Sigmoid colon (tissue), 7 donors: ENCODE data around the gene CCDC85B. TPM values are rescaled to one million over a fixed set of nuclear protein-coding genes. Genes with fewer than 3 reads are reported as not detected.

Experiments used
- DNase-seq: peaks from one replicate; pipeline ENCODE4 v3.0.0-alpha.2; 2019
- H3K27ac ChIP-seq, 4 donors: fragments of 200-600 bp; sonication (generic); one replicate each; pipeline ENCODE4 v1.5.1; 2016 to 2019; ENCODE audit warnings: mild to moderate bottlenecking in 1 of 4
- H3K27me3 ChIP-seq, 3 donors: fragments of 200-600 bp; sonication (generic); one replicate each; pipeline ENCODE4 v1.5.1; 2019; ENCODE audit warnings: mild to moderate bottlenecking in 1 of 3
- H3K36me3 ChIP-seq, 4 donors: fragments of 200-600 bp; sonication (generic); one replicate each; pipeline ENCODE4 v1.5.1; 2016 to 2019
- H3K4me1 ChIP-seq, 4 donors: fragments of 200-600 bp; sonication (generic); one replicate each; pipeline ENCODE4 v1.5.1; 2017 to 2019
- H3K4me3 ChIP-seq, 4 donors: fragments of 200-600 bp; sonication (generic); one replicate each; pipeline ENCODE4 v1.5.1; 2017 to 2019; ENCODE audit warnings: mild to moderate bottlenecking in 2 of 4, moderate library complexity in 1 of 4
- H3K9me3 ChIP-seq, 4 donors: fragments of 200-600 bp in 3 of 4; sonication (generic) in 3 of 4; one replicate each; pipeline versions ENCODE4 v1.5.1 to v1.6.1; 2013 to 2019
- EP300 ChIP-seq, 4 donors: sonication (generic); formaldehyde crosslinking; IDR thresholded peaks; one replicate each; pipeline ENCODE4 v1.6.1; 2017; ENCODE audit warnings: antibody characterized with exemption in 4 of 4
- POLR2A ChIP-seq, 2 donors: fragments of 450-650 bp; IDR thresholded peaks; one replicate each; pipeline ENCODE4 v1.6.1; 2016; ENCODE audit warnings: antibody characterized with exemption in 2 of 2, mild to moderate bottlenecking in 2 of 2, moderate library complexity in 2 of 2
- POLR2AphosphoS5 ChIP-seq, 4 donors: sonication (generic); formaldehyde crosslinking; IDR thresholded peaks; one replicate each; pipeline ENCODE4 v1.6.1; 2017; ENCODE audit warnings: antibody characterized with exemption in 4 of 4
- WGBS, 2 donors: extraction: QIAGEN DNeasy Blood & Tissue Kit; methylation state at CpG; one replicate each; pipeline ENCODE4 v1.1.7; 2013; 5-methylcytosine and 5-hydroxymethylcytosine counted together
- intact Hi-C: fragments of 100-400 bp; cut with DNase I; formaldehyde crosslinking; loops from one replicate; pipeline ENCODE4 v1.15.1; 2023
- polyA plus RNA-seq, 3 donors: library from polyadenylated mRNA; stranded (reverse); fragments of 200-250 nt; gene quantifications; one replicate each; pipeline ENCODE4 v1.2.3, GENCODE V29; 2013
- total RNA-seq, 4 donors: library from RNA; depleted of rRNA; stranded (reverse); fragments of >200 nt; gene quantifications; one replicate each; pipeline ENCODE4 v1.1.0, GENCODE V29; 2016
- TF ChIP-seq, protein P1 (sequence below), 4 experiments: fragments of 450-650 bp in 3 of 4; fragments of 200-600 bp in 1 of 4; IDR thresholded peaks; one replicate each; pipeline ENCODE4 v1.5.1; 2016 to 2019; ENCODE audit warnings: antibody characterized with exemption in 4 of 4, mild to moderate bottlenecking in 3 of 4, moderate library complexity in 2 of 4
- donor health status: healthy with polysubstance abuse.
- donor health status: Bipolar disorder and iron deficiency.
- donor health status: healthy.

The CCDC85B gene
- total and polyA plus RNA-seq, 7 donors, result 4.2 to 73.6 (median 57.1) TPM

GRCh38 chr11:65922565-65922964 lies 32.1 kb downstream of the CCDC85B start:
- no peaks in the 10 kb centered on the region for H3K27me3 ChIP-seq
- intact Hi-C loops, result no loop called here

GRCh38 chr11:65925397-65925796 lies 34.9 kb downstream of the CCDC85B start:
- Histone ChIP-seq H3K27ac (no peak overlapping the region), H3K9me3 (no peaks in the 10 kb centered on the region), H3K36me3 (peaks cover 0 to 31% (median 6%) of the 10 kb centered on the region in 4 donors), H3K4me1 (peaks cover 0 to 11% (median 9%) of the 10 kb centered on the region in 4 donors), H3K4me3 (no peak overlapping the region), H3K27me3 (no peaks in the 10 kb centered on the region)
- 80 to 81% methylated on average over 2 of the region's 2 CpGs for WGBS, 2 donors
- no peak for TF ChIP-seq POLR2A (IDR thresholded peaks at IDR 0.05)
- no peak for TF ChIP-seq EP300 (IDR thresholded peaks at IDR 0.05)
- TF ChIP-seq, protein P1, sequence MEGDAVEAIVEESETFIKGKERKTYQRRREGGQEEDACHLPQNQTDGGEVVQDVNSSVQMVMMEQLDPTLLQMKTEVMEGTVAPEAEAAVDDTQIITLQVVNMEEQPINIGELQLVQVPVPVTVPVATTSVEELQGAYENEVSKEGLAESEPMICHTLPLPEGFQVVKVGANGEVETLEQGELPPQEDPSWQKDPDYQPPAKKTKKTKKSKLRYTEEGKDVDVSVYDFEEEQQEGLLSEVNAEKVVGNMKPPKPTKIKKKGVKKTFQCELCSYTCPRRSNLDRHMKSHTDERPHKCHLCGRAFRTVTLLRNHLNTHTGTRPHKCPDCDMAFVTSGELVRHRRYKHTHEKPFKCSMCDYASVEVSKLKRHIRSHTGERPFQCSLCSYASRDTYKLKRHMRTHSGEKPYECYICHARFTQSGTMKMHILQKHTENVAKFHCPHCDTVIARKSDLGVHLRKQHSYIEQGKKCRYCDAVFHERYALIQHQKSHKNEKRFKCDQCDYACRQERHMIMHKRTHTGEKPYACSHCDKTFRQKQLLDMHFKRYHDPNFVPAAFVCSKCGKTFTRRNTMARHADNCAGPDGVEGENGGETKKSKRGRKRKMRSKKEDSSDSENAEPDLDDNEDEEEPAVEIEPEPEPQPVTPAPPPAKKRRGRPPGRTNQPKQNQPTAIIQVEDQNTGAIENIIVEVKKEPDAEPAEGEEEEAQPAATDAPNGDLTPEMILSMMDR (IDR thresholded peaks at IDR 0.05), result no peak
- no peak for TF ChIP-seq POLR2AphosphoS5 (IDR thresholded peaks at IDR 0.05)
- intact Hi-C loops, result no loop called here
- DNase-seq, result no peak

More at GRCh38 chr11:65922565-65922964, 32.1 kb downstream of the CCDC85B start:
- no peak for DNase-seq
- TF ChIP-seq EP300 (IDR thresholded peaks at IDR 0.05) (no peak), POLR2A (IDR thresholded peaks at IDR 0.05) (no peak), POLR2AphosphoS5 (IDR thresholded peaks at IDR 0.05) (no peak)
- TF ChIP-seq, protein P1 (IDR thresholded peaks at IDR 0.05), result no peak
- Histone ChIP-seq H3K4me1 (peaks cover 0 to 25% (median 21%) of the 10 kb centered on the region in 4 donors), H3K9me3 (no peaks in the 10 kb centered on the region), H3K4me3 (no peak overlapping the region), H3K27ac (no peak overlapping the region), H3K36me3 (peaks cover 0 to 31% (median 6%) of the 10 kb centered on the region in 4 donors)
- 84 to 86% methylated on average over 3 of the region's 3 CpGs for WGBS, 2 donors

DNA sequence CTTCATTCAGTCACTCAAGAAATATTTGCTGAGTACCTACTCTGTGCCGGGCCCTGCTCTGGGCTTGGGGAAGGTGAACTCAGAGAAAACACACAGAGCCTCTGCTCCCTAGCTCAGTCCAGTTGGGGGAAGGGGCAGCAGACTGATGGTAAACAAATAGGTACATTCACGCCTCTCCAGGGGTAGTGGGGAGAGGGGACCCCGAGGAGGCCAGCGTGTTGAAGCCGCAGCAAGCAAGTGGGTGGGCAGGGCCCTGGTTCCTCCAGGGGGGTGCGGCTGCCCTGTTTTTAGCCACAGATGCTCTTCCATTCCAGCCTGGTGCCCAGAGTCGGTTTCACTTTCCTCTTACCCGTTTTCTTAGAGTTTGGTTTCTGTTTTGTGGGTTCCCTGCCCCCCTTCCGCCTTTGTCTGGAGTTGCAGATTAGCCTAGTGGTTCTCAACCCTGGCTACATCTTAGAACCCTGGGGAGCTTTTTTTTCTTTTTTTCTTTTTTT lies 37.5 kb downstream of the CCDC85B start:
- 26 to 55% methylated on average over 9 of the region's 9 CpGs for WGBS, 2 donors
- H3K36me3 ChIP-seq, result peaks cover 0 to 6% (median under 1%) of the 10 kb centered on the region in 4 donors
- H3K4me1 ChIP-seq, result no peaks in the 10 kb centered on the region
- H3K9me3 ChIP-seq, result no peaks in the 10 kb centered on the region
- intact Hi-C loops, result no loop called here
- no peak overlapping the region for H3K4me3 ChIP-seq
- no peak for DNase-seq
- H3K27ac ChIP-seq, result peak overlapping the region in 2 of 4 donors; percentile 17 to 34
- TF ChIP-seq POLR2A (IDR thresholded peaks at IDR 0.05) (no peak), POLR2AphosphoS5 (IDR thresholded peaks at IDR 0.05) (no peak), EP300 (IDR thresholded peaks at IDR 0.05) (no peak)
- TF ChIP-seq, protein P1 (IDR thresholded peaks at IDR 0.05), result no peak
- no peaks in the 10 kb centered on the region for H3K27me3 ChIP-seq

GRCh38 chr11:65928667-65929066 lies 38.2 kb downstream of the CCDC85B start:
- intact Hi-C loops, result no loop called here
- no peak overlapping the region for H3K4me3 ChIP-seq
- H3K9me3 ChIP-seq, result no peaks in the 10 kb centered on the region
- 55 to 78% methylated on average over 6 of the region's 6 CpGs for WGBS, 2 donors
- H3K27ac ChIP-seq, result no peak overlapping the region
- no peaks in the 10 kb centered on the region for H3K27me3 ChIP-seq
- no peaks in the 10 kb centered on the region for H3K4me1 ChIP-seq
- TF ChIP-seq POLR2A (IDR thresholded peaks at IDR 0.05) (no peak), POLR2AphosphoS5 (IDR thresholded peaks at IDR 0.05) (no peak), EP300 (IDR thresholded peaks at IDR 0.05) (no peak)
- TF ChIP-seq, protein P1 (IDR thresholded peaks at IDR 0.05), result no peak
- peaks cover 0 to under 1% (median 0%) of the 10 kb centered on the region in 4 donors for H3K36me3 ChIP-seq
- DNase-seq, result no peak
